GM12878 (cell line): Measurements from ENCODE around the gene RETN. TPM values are rescaled to one million over a fixed set of nuclear protein-coding genes. Genes with fewer than 3 reads are reported as not detected.

ENCODE experiments used
- BMI1 ChIP-seq: fragments of 450-650 bp; IDR thresholded peaks from 2 replicates; pipeline ENCODE4 v1.6.1; 2016; ENCODE audit warnings: mild to moderate bottlenecking, moderate library complexity, borderline replicate concordance
- CHD2 ChIP-seq: IDR thresholded peaks from 2 replicates; pipeline ENCODE4 v1.6.1; 2011; ENCODE audit warnings: low read depth, low read length, improper control_type of control experiment, borderline replicate concordance
- CUX1 ChIP-seq: IDR thresholded peaks from 2 replicates; pipeline ENCODE4 v1.6.1; 2012; ENCODE audit warnings: improper control_type of control experiment, low read depth, low read length; ENCODE audit not compliant: insufficient replicate concordance
- DPF2 ChIP-seq: fragments of 450-650 bp; IDR thresholded peaks from 2 replicates; pipeline ENCODE4 v1.6.1; 2017; ENCODE audit warnings: mild to moderate bottlenecking
- HDAC6 ChIP-seq: fragments of 200-600 bp; sonication (generic); IDR thresholded peaks from one replicate; pipeline ENCODE4 v1.8.0; 2017; ENCODE audit warnings: antibody characterized with exemption; ENCODE audit not compliant: unreplicated experiment
- POLR2A ChIP-seq: IDR thresholded peaks from 2 replicates; pipeline ENCODE4 v1.6.1; 2011; ENCODE audit warnings: low read depth, mild to moderate bottlenecking, low read length
- REST ChIP-seq: IDR thresholded peaks from 2 replicates; pipeline ENCODE4 v1.6.1; 2012; ENCODE audit warnings: mild to moderate bottlenecking, low read depth, low read length
- polyA plus RNA-seq, 11 experiments: library from polyadenylated mRNA; depleted of rRNA in 4 of 11; unstranded in 6 of 11; stranded (reverse) in 5 of 11; fragments of >200 nt; fragmentation: Nextera tagmentation in 4 of 11; fragmentation: Illumina TruSeq in 1 of 11; extraction: Ambion mirVana in 4 of 11; extraction: Trizol in 1 of 11; gene quantifications; 1 replicate in 1 of 11; 2 replicates in 10 of 11; pipeline versions ENCODE4 v1.2.1 to v1.2.3, GENCODE V29; 2011 to 2016; ENCODE audit warnings: inconsistent platforms in 2 of 11, missing spikeins in 2 of 11, low read depth in 1 of 11
- total RNA-seq, 4 experiments: library from RNA; depleted of rRNA in 3 of 4; stranded (reverse); fragments of >200 nt in 3 of 4; fragmentation: Illumina TruSeq in 1 of 4; extraction: Trizol in 1 of 4; gene quantifications; 2 replicates each; pipeline versions ENCODE4 v1.2.1 to v1.2.3, GENCODE V29; 2013 to 2021

Gene RETN
- total and polyA plus RNA-seq, 10 of the 15 experiments (the other 5 are each of a cell fraction or from before 2014, with no cell fraction given): 0.26 TPM; not detected in 9

GRCh38 chr19:7682175-7682855 is 13.5 kb downstream of the RETN start (continued):
- TF ChIP-seq REST: no peak
- no peak for TF ChIP-seq BMI1
- peak; percentile 19; the same call in 1 of the 2 replicates for TF ChIP-seq POLR2A
- TF ChIP-seq HDAC6: no peak
- TF ChIP-seq DPF2: no peak; the same call in 1 of the 2 replicates
- TF ChIP-seq CHD2: no peak
- no peak for TF ChIP-seq CUX1
